Esophagus squamous epithelium (tissue), 5 donors: ENCODE data around the gene LENEP. TPM values are rescaled to one million over a fixed set of nuclear protein-coding genes. Genes with fewer than 3 reads are reported as not detected.

ENCODE experiments used
- DNase-seq: peaks from one replicate; lab custom pipeline; 2025; lab: John Stamatoyannopoulos, UW
- H3K27ac ChIP-seq, 4 donors: fragments of 200-600 bp; sonication (generic); one replicate each; pipeline ENCODE4 v1.5.1; 2016 to 2019; ENCODE audit warnings: mild to moderate bottlenecking in 1 of 4
- H3K27me3 ChIP-seq, 4 donors: fragments of 200-600 bp; sonication (generic); 1 replicate in 3 of 4; 2 replicates in 1 of 4; pipeline versions ENCODE4 v1.5.1 to v1.6.0; 2017 to 2021; ENCODE audit warnings: antibody characterized with exemption in 1 of 4
- H3K36me3 ChIP-seq, 3 donors: fragments of 200-600 bp; sonication (generic); one replicate each; pipeline ENCODE4 v1.5.1; 2016 to 2019
- H3K4me1 ChIP-seq, 3 donors: fragments of 200-600 bp; sonication (generic); one replicate each; pipeline ENCODE4 v1.5.1; 2017 to 2019
- H3K4me3 ChIP-seq, 4 donors: fragments of 200-600 bp; sonication (generic); 1 replicate in 3 of 4; 2 replicates in 1 of 4; pipeline ENCODE4 v1.5.1; 2016 to 2019; ENCODE audit warnings: mild to moderate bottlenecking in 2 of 4, moderate library complexity in 1 of 4
- H3K9me3 ChIP-seq, 3 donors: fragments of 200-600 bp; sonication (generic); one replicate each; pipeline ENCODE4 v1.5.1; 2016 to 2019
- CTCF ChIP-seq, 6 experiments: fragments of 450-650 bp in 4 of 6; fragments of 200-600 bp in 2 of 6; sonication (generic) in 2 of 6; IDR thresholded peaks; one replicate each; pipeline ENCODE4 v1.5.1; 2016 to 2019; ENCODE audit warnings: antibody characterized with exemption in 6 of 6, mild to moderate bottlenecking in 4 of 6, moderate library complexity in 4 of 6
- POLR2A ChIP-seq, 4 donors: fragments of 450-650 bp; IDR thresholded peaks; one replicate each; pipeline ENCODE4 v1.6.1; 2017; ENCODE audit warnings: antibody characterized with exemption in 4 of 4, mild to moderate bottlenecking in 4 of 4, moderate library complexity in 3 of 4
- WGBS, 2 donors: methylation state at CpG; one replicate each; pipeline ENCODE4 v1.1.5; 2018; 5-methylcytosine and 5-hydroxymethylcytosine counted together
- intact Hi-C: fragments of 100-400 bp; cut with DNase I; formaldehyde crosslinking; loops from one replicate; pipeline ENCODE4 v1.15.0; 2022
- total RNA-seq, 4 donors: library from RNA; depleted of rRNA; stranded (reverse); fragments of >200 nt; gene quantifications; one replicate each; pipeline ENCODE4 v1.1.0, GENCODE V29; 2016
- donor health status: DM: yes; HTN: yes; CAD: no.

Gene LENEP
- total RNA-seq, 4 donors from 2014 or later: not detected

DNA sequence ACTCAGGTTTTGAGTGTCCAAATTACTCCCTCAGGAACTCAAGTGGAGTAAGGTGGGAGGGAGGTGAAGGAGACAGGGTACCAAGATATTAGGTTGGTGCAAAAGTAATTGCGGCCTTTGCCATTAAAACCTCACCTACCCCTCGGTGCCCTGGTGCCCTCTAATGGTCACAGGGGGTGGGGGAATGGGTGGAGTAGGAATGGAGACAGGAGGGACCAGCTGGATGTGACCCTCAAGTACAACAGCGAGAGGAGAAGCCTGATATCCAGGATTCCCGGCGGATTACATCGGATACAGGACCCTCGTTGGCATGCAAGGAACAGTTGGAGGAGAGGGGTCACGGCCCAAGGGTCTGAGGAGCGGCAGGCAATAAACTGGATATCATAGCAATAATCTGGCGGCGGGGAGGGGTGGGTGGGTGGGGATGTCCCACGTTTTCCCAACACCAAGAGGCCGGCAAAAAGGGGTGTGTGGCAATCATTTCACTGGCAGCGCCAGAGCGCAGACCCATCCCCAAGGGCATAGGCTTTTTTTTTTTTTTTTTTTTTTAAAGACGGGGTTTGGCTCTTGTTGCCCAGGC, 4.9 kb downstream of the LENEP start:
- no peak for TF ChIP-seq CTCF (IDR thresholded peaks at IDR 0.05)
- no peak for TF ChIP-seq POLR2A (IDR thresholded peaks at IDR 0.05)
- peaks cover 18 to 47% (median 20%) of the 10 kb centered on the region in 3 donors for H3K4me1 ChIP-seq
- peak overlapping the region in 1 of 4 donors; percentile 99 for H3K27ac ChIP-seq
- DNase-seq: no peak
- H3K36me3 ChIP-seq: peaks cover 0 to 2% (median 0%) of the 10 kb centered on the region in 3 donors
- 70 to 77% methylated on average over 16 of the region's 16 CpGs for WGBS, 2 donors
- no peak overlapping the region for H3K4me3 ChIP-seq
- no peaks in the 10 kb centered on the region for H3K9me3 ChIP-seq
- intact Hi-C loops: loop anchor here (5.0 kb wide), 1 partner anchor 36 kb away; the partner anchor contains the start of gene PYGO2
- H3K27me3 ChIP-seq: no peaks in the 10 kb centered on the region

- no peak for TF ChIP-seq POLR2A (IDR thresholded peaks at IDR 0.05)
- TF ChIP-seq CTCF (IDR thresholded peaks at IDR 0.05): peak; percentile 69 to 91 (median 84)
- intact Hi-C loops: loop anchor here (5.0 kb wide), 1 partner anchor 37 kb away; the partner anchor contains the start of gene PYGO2
- Histone ChIP-seq H3K9me3 (no peaks in the 10 kb centered on the region), H3K4me1 (peaks cover 18 to 48% (median 25%) of the 10 kb centered on the region in 3 donors), H3K27me3 (no peaks in the 10 kb centered on the region), H3K4me3 (peak overlapping the region; percentile 77 to 96 (median 86)), H3K27ac (peak overlapping the region; percentile 97 to 99 (median 98)), H3K36me3 (no peaks in the 10 kb centered on the region)
- 12 to 23% methylated on average over 14 to 27 of the region's 40 CpGs for WGBS, 2 donors
- DNase-seq: no peak
These were observed 5.6 kb downstream of the LENEP start for GRCh38 chr1:154998818-154999570.

- Histone ChIP-seq H3K9me3 (no peaks in the 10 kb centered on the region), H3K4me1 (peaks cover 24 to 50% (median 33%) of the 10 kb centered on the region in 3 donors), H3K36me3 (no peaks in the 10 kb centered on the region), H3K27ac (peak overlapping the region; percentile 97 to 99 (median 98)), H3K27me3 (no peaks in the 10 kb centered on the region), H3K4me3 (peak overlapping the region; percentile 77 to 96 (median 86))
- TF ChIP-seq POLR2A (IDR thresholded peaks at IDR 0.05): no peak
- no peak for DNase-seq
- intact Hi-C loops: loop anchor here (5.0 kb wide), 1 partner anchor 37 kb away; the partner anchor contains the start of gene PYGO2
- WGBS, 2 donors: 0 to 5% methylated on average over 14 to 28 of the region's 50 CpGs
These were observed 6.4 kb downstream of the LENEP start for GRCh38 chr1:154999571-155000410.

DNA sequence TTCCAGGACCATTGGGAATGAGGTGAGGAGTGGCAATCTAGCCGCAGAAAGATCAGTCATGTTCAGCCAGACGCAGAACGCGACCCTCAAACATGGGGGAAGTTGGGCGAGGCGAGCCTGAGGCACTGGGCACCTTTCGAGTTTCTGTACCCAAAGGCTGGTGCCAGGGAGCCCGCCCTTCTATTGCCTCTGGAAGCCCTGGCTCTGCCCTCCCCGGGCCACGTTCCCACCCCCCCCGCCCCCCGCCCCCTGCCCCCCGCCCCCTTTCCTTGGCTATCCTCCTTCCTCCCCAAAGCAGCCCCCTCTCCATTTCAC, 7.0 kb downstream of the LENEP start:
- Histone ChIP-seq H3K9me3 (no peaks in the 10 kb centered on the region), H3K36me3 (no peaks in the 10 kb centered on the region), H3K4me1 (peaks cover 28 to 54% (median 38%) of the 10 kb centered on the region in 3 donors), H3K4me3 (peak overlapping the region; percentile 77 to 96 (median 86)), H3K27ac (peak overlapping the region; percentile 97 to 99 (median 98)), H3K27me3 (no peaks in the 10 kb centered on the region)
- WGBS, 2 donors: 0% methylated on average over 4 to 6 of the region's 13 CpGs
- intact Hi-C loops: no loop called here
- TF ChIP-seq POLR2A (IDR thresholded peaks at IDR 0.05): no peak
- TF ChIP-seq CTCF (IDR thresholded peaks at IDR 0.05): no peak
- no peak for DNase-seq

DNA sequence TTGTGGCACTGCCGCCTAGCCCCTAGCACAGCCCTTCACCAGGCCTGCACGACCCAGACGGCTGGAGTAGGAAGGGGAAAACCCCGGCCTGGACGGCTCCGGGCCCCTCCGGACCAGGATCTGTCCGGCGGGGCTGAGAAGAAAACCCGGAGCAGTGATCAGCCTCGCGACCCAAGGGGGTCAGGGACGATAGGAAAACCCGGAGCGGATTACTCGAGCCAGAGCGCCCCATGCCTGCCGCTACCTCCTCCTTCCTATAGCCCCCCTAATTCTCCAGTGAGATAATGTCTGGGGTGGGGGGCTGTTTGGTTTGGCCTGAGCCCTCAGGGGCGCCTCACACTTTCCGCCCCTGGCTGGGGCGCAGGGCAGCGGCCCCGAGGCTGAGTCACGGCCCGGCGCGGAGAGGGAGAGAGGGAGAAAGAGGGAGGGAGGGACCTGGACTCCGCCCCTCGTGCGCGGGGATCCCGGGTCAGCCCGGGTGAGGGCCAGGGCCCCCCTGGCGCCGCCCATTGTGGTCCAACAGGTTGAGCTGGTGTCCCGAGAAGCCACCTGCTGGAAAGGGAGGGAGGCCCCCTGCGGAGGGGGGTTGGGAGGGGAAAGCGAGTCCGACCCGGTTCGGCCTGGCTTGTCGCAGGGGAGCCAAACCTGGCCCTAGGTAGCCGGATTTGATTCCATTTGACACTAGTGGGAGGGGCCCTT, 7.5 kb downstream of the LENEP start:
- peak overlapping the region; percentile 97 to 99 (median 98) for H3K27ac ChIP-seq
- peaks cover 0 to 1% (median 0%) of the 10 kb centered on the region in 3 donors for H3K36me3 ChIP-seq
- H3K4me3 ChIP-seq: peak overlapping the region; percentile 77 to 96 (median 86)
- peak in 3 of 4 donors; percentile 44 to 88 (median 77) for TF ChIP-seq POLR2A (IDR thresholded peaks at IDR 0.05)
- TF ChIP-seq CTCF (IDR thresholded peaks at IDR 0.05): peak in 4 of 6 experiments; percentile 17 to 45 (median 24)
- no peaks in the 10 kb centered on the region for H3K27me3 ChIP-seq
- intact Hi-C loops: no loop called here
- H3K9me3 ChIP-seq: no peaks in the 10 kb centered on the region
- no peak for DNase-seq
- H3K4me1 ChIP-seq: peaks cover 33 to 54% (median 43%) of the 10 kb centered on the region in 3 donors
- WGBS, 2 donors: 0% methylated on average over 7 to 21 of the region's 43 CpGs
